SK-N-SH (cell line): Measurements from ENCODE around the gene FOXI1. TPM values are rescaled to one million over a fixed set of nuclear protein-coding genes. Genes with fewer than 3 reads are reported as not detected.

Source experiments
- CTCF ChIA-PET: fragments of 300-600, 350-600 bp; formaldehyde crosslinking; extraction: SDS; loops from one replicate; lab custom pipeline; 2021; lab: Yijun Ruan, JAX
- POLR2A ChIA-PET: fragments of 350-600 bp; sonication (Branson Sonifier 250); formaldehyde crosslinking; extraction: SDS; loops from one replicate; lab custom pipeline; 2020; ENCODE audit warnings: antibody characterized with exemption, inconsistent platforms; lab: Yijun Ruan, JAX
- DNase-seq: peaks from one replicate; pipeline ENCODE4 v3.0.0; 2012
- H2AFZ ChIP-seq: fragments of 200-600 bp; sonication (generic); 2 replicates; pipeline ENCODE4 v1.8.1; 2016; ENCODE audit warnings: antibody characterized with exemption, mild to moderate bottlenecking, low read depth
- H3F3A ChIP-seq: fragments of 200-600 bp; sonication (generic); replicated peaks from 2 replicates; pipeline ENCODE3; 2016; ENCODE audit warnings: antibody characterized with exemption, mild to moderate bottlenecking; ENCODE audit not compliant: insufficient read depth
- H3K27ac ChIP-seq, 2 experiments: fragments of 200-500 bp in 1 of 2; fragments of 200-600 bp in 1 of 2; sonication (Bioruptor generic) in 1 of 2; sonication (generic), shearing (Covaris generic) in 1 of 2; 2 replicates each; pipeline versions ENCODE4 v1.5.1 to v1.6.1; 2014 to 2016; ENCODE audit warnings: low read depth in 2 of 2, inconsistent platforms in 1 of 2, low read length in 1 of 2, mild to moderate bottlenecking in 1 of 2, mixed read lengths in 1 of 2
- H3K27me3 ChIP-seq: fragments of 200-600 bp; sonication (generic), shearing (Covaris generic); 2 replicates; pipeline ENCODE4 v1.6.1; 2016; ENCODE audit warnings: mixed run types; ENCODE audit not compliant: insufficient read depth
- H3K36me3 ChIP-seq, 2 experiments: fragments of 200-500 bp in 1 of 2; fragments of 200-600 bp in 1 of 2; sonication (Bioruptor generic) in 1 of 2; sonication (generic) in 1 of 2; replicated peaks in 1 of 2; 2 replicates each; pipeline versions ENCODE3 to v1.5.1; 2014 to 2016; ENCODE audit warnings: low read length in 1 of 2, mild to moderate bottlenecking in 1 of 2; ENCODE audit not compliant: insufficient read depth in 2 of 2, control insufficient read depth in 1 of 2
- H3K4me1 ChIP-seq, 2 experiments: fragments of 200-500 bp in 1 of 2; fragments of 200-600 bp in 1 of 2; sonication (Bioruptor generic) in 1 of 2; sonication (generic), shearing (Covaris generic) in 1 of 2; 2 replicates each; pipeline versions ENCODE4 v1.5.1 to v1.6.1; 2014 to 2016; ENCODE audit warnings: low read depth in 1 of 2, low read length in 1 of 2, mixed run types in 1 of 2; ENCODE audit not compliant: insufficient read depth in 2 of 2, control insufficient read depth in 1 of 2
- H3K4me2 ChIP-seq: fragments of 200-600 bp; sonication (generic), shearing (Covaris generic); 2 replicates; pipeline ENCODE4 v1.6.1; 2017; ENCODE audit warnings: mixed run types
- H3K4me3 ChIP-seq, 2 experiments: fragments of 200-500 bp in 1 of 2; fragments of 200-600 bp in 1 of 2; sonication (Bioruptor generic) in 1 of 2; sonication (generic), shearing (Covaris generic) in 1 of 2; 2 replicates each; pipeline versions ENCODE4 v1.5.1 to v1.8.1; 2014 to 2016; ENCODE audit warnings: low read depth in 2 of 2, inconsistent platforms in 1 of 2, low read length in 1 of 2, mild to moderate bottlenecking in 1 of 2, mixed read lengths in 1 of 2, moderate library complexity in 1 of 2
- H3K79me2 ChIP-seq: fragments of 200-600 bp; sonication (generic); 2 replicates; pipeline ENCODE4 v1.8.1; 2017; ENCODE audit warnings: mild to moderate bottlenecking; ENCODE audit not compliant: insufficient read depth
- H3K9ac ChIP-seq: fragments of 200-600 bp; sonication (generic); 2 replicates; pipeline ENCODE4 v1.6.1; 2017; ENCODE audit warnings: mixed run types
- H3K9me2 ChIP-seq: fragments of 200-600 bp; sonication (generic); 2 replicates; pipeline ENCODE4 v1.6.1; 2017; ENCODE audit warnings: mixed run types
- H3K9me3 ChIP-seq: fragments of 200-600 bp; sonication (generic); 2 replicates; pipeline ENCODE4 v1.6.1; 2017; ENCODE audit warnings: mixed run types, mild to moderate bottlenecking, moderate library complexity
- H4K20me1 ChIP-seq: fragments of 200-600 bp; sonication (generic); 2 replicates; pipeline ENCODE4 v1.6.1; 2017; ENCODE audit warnings: mild to moderate bottlenecking, mixed run types; ENCODE audit not compliant: insufficient read depth
- CHD2 ChIP-seq: fragments of 150-350 bp; IDR thresholded peaks from 2 replicates; pipeline ENCODE4 v1.6.1; 2018; ENCODE audit warnings: low read length; ENCODE audit not compliant: partially characterized antibody
- EP300 ChIP-seq, 2 experiments: IDR thresholded peaks; 2 replicates each; pipeline versions ENCODE4 v1.4.0 to v1.6.1; 2012; ENCODE audit warnings: borderline replicate concordance in 1 of 2, low read depth in 1 of 2, low read length in 1 of 2
- EZH2phosphoT487 ChIP-seq: fragments of 200-600 bp; sonication (generic); IDR thresholded peaks from 2 replicates; pipeline ENCODE4 v1.6.1; 2017; ENCODE audit warnings: low read depth, mixed run types, mild to moderate bottlenecking, antibody characterized with exemption, moderate library complexity, borderline replicate concordance
- FOSL2 ChIP-seq: IDR thresholded peaks from 2 replicates; pipeline ENCODE4 v1.4.0; 2012; ENCODE audit warnings: low read depth, mild to moderate bottlenecking, moderate library complexity, borderline replicate concordance
- FOXJ3 ChIP-seq: sonication (generic); formaldehyde crosslinking; IDR thresholded peaks from 2 replicates; pipeline ENCODE4 v1.5.1; 2020; ENCODE audit warnings: mild to moderate bottlenecking, missing genetic modification reagents
- JUND ChIP-seq: IDR thresholded peaks from 2 replicates; pipeline ENCODE4 v1.4.0; 2012
- MEF2A ChIP-seq: IDR thresholded peaks from 2 replicates; pipeline ENCODE4 v1.4.0; 2012; ENCODE audit warnings: low read depth, borderline replicate concordance
- MXI1 ChIP-seq: IDR thresholded peaks from 2 replicates; pipeline ENCODE4 v1.6.1; 2012; ENCODE audit warnings: mild to moderate bottlenecking, low read depth, low read length, improper control_type of control experiment
- NFIC ChIP-seq: IDR thresholded peaks from 2 replicates; pipeline ENCODE4 v1.4.0; 2012; ENCODE audit warnings: borderline replicate concordance
- NRF1 ChIP-seq: IDR thresholded peaks from 2 replicates; pipeline ENCODE4 v1.6.1; 2012; ENCODE audit warnings: low read depth, mild to moderate bottlenecking, low read length
- POLR2AphosphoS5 ChIP-seq: IDR thresholded peaks from 2 replicates; pipeline ENCODE4 v1.6.1; 2012; ENCODE audit warnings: low read depth, low read length
- RAD21 ChIP-seq: IDR thresholded peaks from 2 replicates; pipeline ENCODE4 v1.6.1; 2012; ENCODE audit warnings: mild to moderate bottlenecking, low read length
- RCOR1 ChIP-seq: fragments of 150-350 bp; IDR thresholded peaks from 2 replicates; pipeline ENCODE4 v1.6.1; 2017; ENCODE audit warnings: antibody characterized with exemption, low read length
- RXRA ChIP-seq: IDR thresholded peaks from 2 replicates; pipeline ENCODE4 v1.4.0; 2012; ENCODE audit warnings: low read depth, mild to moderate bottlenecking, borderline replicate concordance
- SIN3A ChIP-seq: IDR thresholded peaks from 2 replicates; pipeline ENCODE4 v1.6.1; 2012; ENCODE audit warnings: low read depth, mild to moderate bottlenecking, low read length, moderate library complexity, borderline replicate concordance
- SMC3 ChIP-seq: IDR thresholded peaks from 2 replicates; pipeline ENCODE4 v1.6.1; 2012; ENCODE audit warnings: low read depth, low read length, improper control_type of control experiment
- TAF1 ChIP-seq: IDR thresholded peaks from 2 replicates; pipeline ENCODE4 v1.6.1; 2012; ENCODE audit warnings: low read depth, mild to moderate bottlenecking, low read length, moderate library complexity, borderline replicate concordance
- TCF12 ChIP-seq: IDR thresholded peaks from 2 replicates; pipeline ENCODE4 v1.4.0; 2012
- YY1 ChIP-seq: IDR thresholded peaks from 2 replicates; pipeline ENCODE4 v1.4.0; 2012; ENCODE audit warnings: low read depth, mild to moderate bottlenecking
- WGBS: methylation state at CpG from one replicate; pipeline ENCODE4 v1.1.6; 2017; ENCODE audit warnings: low lambda C conversion rate; 5-methylcytosine and 5-hydroxymethylcytosine counted together
- polyA plus RNA-seq, 3 experiments: library from polyadenylated mRNA; depleted of rRNA; stranded (reverse); fragments of >200 nt; gene quantifications; 2 replicates each; pipeline ENCODE4 v1.2.3, GENCODE V29; 2012
- TF ChIP-seq, protein P1 (sequence below): IDR thresholded peaks from 2 replicates; pipeline ENCODE4; 2012
- TF ChIP-seq, protein P2 (sequence below): IDR thresholded peaks from 2 replicates; pipeline ENCODE4 v1.4.0; 2012; ENCODE audit warnings: low read depth
- TF ChIP-seq, protein P3 (sequence below): IDR thresholded peaks from 2 replicates; pipeline ENCODE4 v1.6.1; 2012; ENCODE audit warnings: mild to moderate bottlenecking, low read depth, low read length, moderate library complexity
- TF ChIP-seq, protein P4 (sequence below): fragments of 150-350 bp; IDR thresholded peaks from 2 replicates; pipeline ENCODE4 v1.6.1; 2016; ENCODE audit warnings: mild to moderate bottlenecking, low read depth, low read length

FOXI1 gene
- polyA plus RNA-seq, 1 of the 3 experiments (the other 2 are of a cell fraction): not detected

GRCh38 chr5:170115925-170116324 is 10.2 kb downstream of the FOXI1 start:
- no peaks in the 10 kb centered on the region for H3K9me3 ChIP-seq
- H2AFZ ChIP-seq: no peak overlapping the region
- 60% methylated on average over 2 of the region's 2 CpGs for WGBS
- no peak for DNase-seq
- H4K20me1 ChIP-seq: no peaks in the 10 kb centered on the region
- H3K27ac ChIP-seq: no peak overlapping the region
- TF ChIP-seq, protein P1, sequence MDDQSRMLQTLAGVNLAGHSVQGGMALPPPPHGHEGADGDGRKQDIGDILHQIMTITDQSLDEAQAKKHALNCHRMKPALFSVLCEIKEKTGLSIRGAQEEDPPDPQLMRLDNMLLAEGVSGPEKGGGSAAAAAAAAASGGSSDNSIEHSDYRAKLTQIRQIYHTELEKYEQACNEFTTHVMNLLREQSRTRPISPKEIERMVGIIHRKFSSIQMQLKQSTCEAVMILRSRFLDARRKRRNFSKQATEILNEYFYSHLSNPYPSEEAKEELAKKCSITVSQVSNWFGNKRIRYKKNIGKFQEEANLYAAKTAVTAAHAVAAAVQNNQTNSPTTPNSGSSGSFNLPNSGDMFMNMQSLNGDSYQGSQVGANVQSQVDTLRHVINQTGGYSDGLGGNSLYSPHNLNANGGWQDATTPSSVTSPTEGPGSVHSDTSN: no peak
- no peak for TF ChIP-seq NFIC
- TF ChIP-seq, protein P2, sequence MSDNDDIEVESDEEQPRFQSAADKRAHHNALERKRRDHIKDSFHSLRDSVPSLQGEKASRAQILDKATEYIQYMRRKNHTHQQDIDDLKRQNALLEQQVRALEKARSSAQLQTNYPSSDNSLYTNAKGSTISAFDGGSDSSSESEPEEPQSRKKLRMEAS: no peak
- TF ChIP-seq EZH2phosphoT487: no peak
- TF ChIP-seq EP300 (IDR thresholded peaks at IDR 0.05; ENCODE audit: borderline replicate concordance in 1 of 2, low read depth in 1 of 2, low read length in 1 of 2): no peak
- no peak for TF ChIP-seq SIN3A
- TF ChIP-seq RCOR1: no peak
- no peak for TF ChIP-seq FOSL2
- TF ChIP-seq TCF12: no peak
- TF ChIP-seq MEF2A: no peak
- H3K9me2 ChIP-seq: no peaks in the 10 kb centered on the region
- H3K27me3 ChIP-seq: no peaks in the 10 kb centered on the region; the same call in 1 of the 2 replicates
- H3K4me3 ChIP-seq: no peak overlapping the region
- ChIA-PET POLR2A (no interaction called here), CTCF (interaction anchor here (1.3 to 5.3 kb wide), 4 partner anchors 14 to 68 kb away, joined by 3 to 33 read pairs (median 5); no protein-coding TSS in a partner anchor)
- H3K9ac ChIP-seq: no peak overlapping the region
- H3K4me2 ChIP-seq: no peak overlapping the region
- H3F3A ChIP-seq: no peaks in the 10 kb centered on the region
- no peaks in the 10 kb centered on the region for H3K79me2 ChIP-seq
- H3K36me3 ChIP-seq: no peaks in the 10 kb centered on the region
- no peaks in the 10 kb centered on the region for H3K4me1 ChIP-seq

- Histone ChIP-seq H3K27ac (no peak overlapping the region), H3K9ac (no peak overlapping the region), H3K4me2 (no peak overlapping the region), H3K27me3 (no peaks in the 10 kb centered on the region), H3K4me3 (no peak overlapping the region), H3K9me3 (no peaks in the 10 kb centered on the region), H3K79me2 (no peaks in the 10 kb centered on the region), H3K4me1 (no peaks in the 10 kb centered on the region), H3K9me2 (no peaks in the 10 kb centered on the region), H3K36me3 (no peaks in the 10 kb centered on the region), H2AFZ (no peak overlapping the region), H4K20me1 (no peaks in the 10 kb centered on the region), H3F3A (no peaks in the 10 kb centered on the region)
- 48% methylated on average over 2 of the region's 2 CpGs for WGBS
- TF ChIP-seq NRF1 (no peak), SIN3A (no peak), EP300 (IDR thresholded peaks at IDR 0.05; ENCODE audit: borderline replicate concordance in 1 of 2, low read depth in 1 of 2, low read length in 1 of 2) (no peak), TAF1 (no peak), SMC3 (no peak), RCOR1 (no peak), MXI1 (no peak), EZH2phosphoT487 (no peak), RAD21 (no peak), POLR2AphosphoS5 (no peak), CHD2 (no peak), RXRA (no peak), YY1 (no peak), FOXJ3 (CRISPR knock-in tag) (no peak), JUND (no peak)
- TF ChIP-seq, protein P3, sequence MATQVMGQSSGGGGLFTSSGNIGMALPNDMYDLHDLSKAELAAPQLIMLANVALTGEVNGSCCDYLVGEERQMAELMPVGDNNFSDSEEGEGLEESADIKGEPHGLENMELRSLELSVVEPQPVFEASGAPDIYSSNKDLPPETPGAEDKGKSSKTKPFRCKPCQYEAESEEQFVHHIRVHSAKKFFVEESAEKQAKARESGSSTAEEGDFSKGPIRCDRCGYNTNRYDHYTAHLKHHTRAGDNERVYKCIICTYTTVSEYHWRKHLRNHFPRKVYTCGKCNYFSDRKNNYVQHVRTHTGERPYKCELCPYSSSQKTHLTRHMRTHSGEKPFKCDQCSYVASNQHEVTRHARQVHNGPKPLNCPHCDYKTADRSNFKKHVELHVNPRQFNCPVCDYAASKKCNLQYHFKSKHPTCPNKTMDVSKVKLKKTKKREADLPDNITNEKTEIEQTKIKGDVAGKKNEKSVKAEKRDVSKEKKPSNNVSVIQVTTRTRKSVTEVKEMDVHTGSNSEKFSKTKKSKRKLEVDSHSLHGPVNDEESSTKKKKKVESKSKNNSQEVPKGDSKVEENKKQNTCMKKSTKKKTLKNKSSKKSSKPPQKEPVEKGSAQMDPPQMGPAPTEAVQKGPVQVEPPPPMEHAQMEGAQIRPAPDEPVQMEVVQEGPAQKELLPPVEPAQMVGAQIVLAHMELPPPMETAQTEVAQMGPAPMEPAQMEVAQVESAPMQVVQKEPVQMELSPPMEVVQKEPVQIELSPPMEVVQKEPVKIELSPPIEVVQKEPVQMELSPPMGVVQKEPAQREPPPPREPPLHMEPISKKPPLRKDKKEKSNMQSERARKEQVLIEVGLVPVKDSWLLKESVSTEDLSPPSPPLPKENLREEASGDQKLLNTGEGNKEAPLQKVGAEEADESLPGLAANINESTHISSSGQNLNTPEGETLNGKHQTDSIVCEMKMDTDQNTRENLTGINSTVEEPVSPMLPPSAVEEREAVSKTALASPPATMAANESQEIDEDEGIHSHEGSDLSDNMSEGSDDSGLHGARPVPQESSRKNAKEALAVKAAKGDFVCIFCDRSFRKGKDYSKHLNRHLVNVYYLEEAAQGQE: no peak
- TF ChIP-seq, protein P4, sequence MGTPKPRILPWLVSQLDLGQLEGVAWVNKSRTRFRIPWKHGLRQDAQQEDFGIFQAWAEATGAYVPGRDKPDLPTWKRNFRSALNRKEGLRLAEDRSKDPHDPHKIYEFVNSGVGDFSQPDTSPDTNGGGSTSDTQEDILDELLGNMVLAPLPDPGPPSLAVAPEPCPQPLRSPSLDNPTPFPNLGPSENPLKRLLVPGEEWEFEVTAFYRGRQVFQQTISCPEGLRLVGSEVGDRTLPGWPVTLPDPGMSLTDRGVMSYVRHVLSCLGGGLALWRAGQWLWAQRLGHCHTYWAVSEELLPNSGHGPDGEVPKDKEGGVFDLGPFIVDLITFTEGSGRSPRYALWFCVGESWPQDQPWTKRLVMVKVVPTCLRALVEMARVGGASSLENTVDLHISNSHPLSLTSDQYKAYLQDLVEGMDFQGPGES: no peak
- CTCF ChIA-PET: interaction anchor here (2.3 to 5.3 kb wide), 2 partner anchors 16 to 66 kb away, joined by 6 to 33 read pairs; no protein-coding TSS in a partner anchor
- DNase-seq: no peak
- POLR2A ChIA-PET: no interaction called here
Observed at GRCh38 chr5:170117736-170118135, 12.0 kb downstream of the FOXI1 start.
